Fibroblast of mammary gland (primary cell): ENCODE measurements around the gene SKAP2.

Source experiments
- DNase-seq: peaks from one replicate; pipeline ENCODE4 v3.0.0-alpha.2; 2010; ENCODE audit warnings: low read depth
- H3K4me3 ChIP-seq: 2 replicates; pipeline ENCODE4 v1.5.1; 2011; ENCODE audit warnings: low read depth, mild to moderate bottlenecking, low read length, moderate library complexity; ENCODE audit not compliant: control insufficient read depth
- TF ChIP-seq, protein P1 (sequence below): conservative IDR thresholded peaks from 2 replicates; pipeline ENCODE4 v1.5.1; 2011; ENCODE audit warnings: low read depth, low read length, inconsistent platforms; ENCODE audit not compliant: control insufficient read depth, insufficient read depth

SKAP2 gene, protein sequence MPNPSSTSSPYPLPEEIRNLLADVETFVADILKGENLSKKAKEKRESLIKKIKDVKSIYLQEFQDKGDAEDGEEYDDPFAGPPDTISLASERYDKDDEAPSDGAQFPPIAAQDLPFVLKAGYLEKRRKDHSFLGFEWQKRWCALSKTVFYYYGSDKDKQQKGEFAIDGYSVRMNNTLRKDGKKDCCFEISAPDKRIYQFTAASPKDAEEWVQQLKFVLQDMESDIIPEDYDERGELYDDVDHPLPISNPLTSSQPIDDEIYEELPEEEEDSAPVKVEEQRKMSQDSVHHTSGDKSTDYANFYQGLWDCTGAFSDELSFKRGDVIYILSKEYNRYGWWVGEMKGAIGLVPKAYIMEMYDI

DNA sequence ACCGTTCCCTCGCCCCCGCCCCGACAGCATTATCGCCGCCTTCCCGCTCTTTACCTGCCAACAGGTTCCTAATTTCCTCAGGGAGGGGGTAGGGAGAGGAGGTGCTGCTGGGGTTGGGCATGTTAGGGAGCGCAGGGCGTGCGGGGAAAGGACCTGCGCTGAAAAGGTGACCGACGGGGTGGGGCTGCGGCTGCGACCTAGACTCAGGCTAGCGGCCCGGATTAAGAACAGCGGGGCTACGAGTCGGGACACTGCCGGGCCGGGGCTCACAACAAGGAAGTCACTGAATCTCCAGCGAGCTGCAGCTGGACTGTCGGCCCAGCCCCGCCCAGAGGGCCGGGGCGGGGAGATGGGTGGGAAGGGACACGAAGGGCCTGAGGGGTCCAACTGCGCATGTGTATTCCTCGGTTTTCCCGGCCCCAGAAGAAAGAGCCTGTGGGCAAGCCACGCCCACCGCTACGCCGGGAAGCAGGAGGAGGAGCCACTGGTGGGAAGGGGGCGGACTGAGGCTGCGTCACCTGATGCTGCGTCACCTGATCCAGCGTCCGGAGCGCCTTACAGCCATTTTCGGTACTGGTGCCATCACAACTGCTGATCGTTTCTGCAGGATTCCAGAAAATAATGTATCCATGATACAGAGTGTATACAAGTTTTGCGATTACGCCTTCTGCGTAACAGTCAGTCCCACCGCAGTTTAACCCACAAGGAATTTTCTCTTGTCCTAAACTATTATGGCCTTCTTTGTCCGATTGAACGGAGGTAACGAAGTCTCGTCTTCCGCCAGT lies at the start of gene SKAP2:
SKAP2 (minus strand) TSS at position 282 of the 785 bp plus-strand sequence; CDS start at position 121, 161 bp downstream.
- peak; percentile 99 for DNase-seq
- peak within 1 kb of the TSS; percentile 95 for H3K4me3 ChIP-seq
- TF ChIP-seq, protein P1, sequence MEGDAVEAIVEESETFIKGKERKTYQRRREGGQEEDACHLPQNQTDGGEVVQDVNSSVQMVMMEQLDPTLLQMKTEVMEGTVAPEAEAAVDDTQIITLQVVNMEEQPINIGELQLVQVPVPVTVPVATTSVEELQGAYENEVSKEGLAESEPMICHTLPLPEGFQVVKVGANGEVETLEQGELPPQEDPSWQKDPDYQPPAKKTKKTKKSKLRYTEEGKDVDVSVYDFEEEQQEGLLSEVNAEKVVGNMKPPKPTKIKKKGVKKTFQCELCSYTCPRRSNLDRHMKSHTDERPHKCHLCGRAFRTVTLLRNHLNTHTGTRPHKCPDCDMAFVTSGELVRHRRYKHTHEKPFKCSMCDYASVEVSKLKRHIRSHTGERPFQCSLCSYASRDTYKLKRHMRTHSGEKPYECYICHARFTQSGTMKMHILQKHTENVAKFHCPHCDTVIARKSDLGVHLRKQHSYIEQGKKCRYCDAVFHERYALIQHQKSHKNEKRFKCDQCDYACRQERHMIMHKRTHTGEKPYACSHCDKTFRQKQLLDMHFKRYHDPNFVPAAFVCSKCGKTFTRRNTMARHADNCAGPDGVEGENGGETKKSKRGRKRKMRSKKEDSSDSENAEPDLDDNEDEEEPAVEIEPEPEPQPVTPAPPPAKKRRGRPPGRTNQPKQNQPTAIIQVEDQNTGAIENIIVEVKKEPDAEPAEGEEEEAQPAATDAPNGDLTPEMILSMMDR = no peak

DNA sequence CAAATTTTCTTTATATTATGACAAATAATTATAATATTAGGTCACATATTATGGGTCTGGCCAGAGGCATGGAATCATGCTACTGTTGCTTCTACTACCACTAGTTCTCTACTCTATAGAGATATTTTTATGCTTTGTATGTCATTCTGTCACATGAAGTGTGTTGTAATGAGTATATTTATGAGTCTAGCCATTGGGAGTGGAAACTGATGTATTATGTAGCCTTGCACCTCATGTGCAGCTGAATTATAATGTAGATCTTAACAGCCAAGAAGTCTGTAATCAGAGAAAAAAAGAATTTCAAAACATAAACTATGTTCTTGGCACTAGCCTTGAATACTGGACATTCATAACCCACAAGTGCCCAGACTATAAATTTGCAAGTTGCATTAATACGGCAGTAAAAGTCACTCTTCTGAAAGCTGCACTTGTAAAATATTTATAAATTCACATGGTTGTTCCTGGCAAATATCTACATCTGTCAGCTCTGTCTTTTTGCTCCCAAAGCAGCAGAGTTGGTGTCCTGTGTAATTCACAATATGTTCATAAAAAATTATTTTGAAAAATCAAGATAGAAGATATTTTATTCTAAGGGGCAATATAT lies 48.6 kb upstream of the SKAP2 start:
- no peak overlapping the region for H3K4me3 ChIP-seq
- TF ChIP-seq, protein P1 = no peak
- no peak for DNase-seq

DNA sequence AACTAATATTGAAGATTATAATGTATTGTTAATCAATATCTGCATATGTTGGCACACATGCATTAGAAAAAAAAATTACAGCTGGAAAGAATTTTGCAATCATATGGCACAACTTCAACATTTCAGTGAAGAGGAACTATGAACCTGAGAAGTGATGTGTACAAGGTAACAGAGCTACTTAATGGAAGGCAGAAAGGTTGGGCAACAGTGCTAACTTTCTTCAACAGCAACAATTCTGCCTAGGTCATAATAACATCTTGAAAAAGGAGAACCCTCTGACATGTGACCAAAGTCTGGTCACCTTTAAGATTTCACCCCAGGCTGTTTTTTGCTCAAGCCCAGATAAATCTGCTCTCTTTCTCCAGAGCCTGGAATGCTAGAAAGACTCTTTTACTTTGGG lies 47.9 kb upstream of the SKAP2 start:
- TF ChIP-seq, protein P1 = no peak
- peak; percentile 5 for DNase-seq
- no peak overlapping the region for H3K4me3 ChIP-seq

DNA sequence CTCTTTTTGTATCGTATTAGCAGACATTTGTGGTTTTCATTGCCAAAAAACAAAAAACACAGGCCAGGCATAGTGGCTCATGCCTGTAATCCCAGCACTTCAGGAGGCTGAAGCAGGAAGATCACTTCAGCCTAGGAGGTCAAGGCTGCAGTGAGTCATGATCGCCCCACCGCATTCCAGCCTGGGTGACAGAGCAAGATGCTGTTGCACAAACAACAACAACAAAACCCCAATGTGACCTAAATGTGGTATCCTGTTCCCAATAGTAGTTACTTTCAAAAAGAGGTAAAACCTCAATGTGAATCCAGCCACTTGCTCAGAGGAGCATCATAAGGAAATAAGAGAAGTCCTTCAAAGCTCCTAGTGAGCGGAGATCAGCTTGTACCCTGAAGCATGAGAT lies 45.8 kb upstream of the SKAP2 start:
- H3K4me3 ChIP-seq = no peak overlapping the region
- DNase-seq = peak; percentile 93
- TF ChIP-seq, protein P1 = no peak

DNA sequence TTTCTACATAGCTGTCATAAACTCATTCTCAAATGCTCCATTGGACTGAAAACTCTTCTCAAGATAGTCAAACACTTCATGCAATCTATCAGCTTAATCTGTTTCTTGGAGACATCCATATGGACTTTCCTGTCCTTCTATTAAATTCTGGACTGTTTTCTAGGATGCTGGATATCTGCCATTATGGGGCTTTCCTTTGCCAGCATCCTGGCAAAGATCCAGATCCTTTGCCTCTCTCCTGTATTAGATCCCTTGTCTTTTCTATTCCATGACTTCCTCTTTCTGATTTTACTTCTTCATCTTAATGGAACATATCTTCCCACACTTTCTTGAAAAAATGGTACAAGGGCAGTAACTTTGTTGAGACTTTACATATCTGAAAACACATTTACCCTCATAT lies 35.9 kb upstream of the SKAP2 start:
- H3K4me3 ChIP-seq = no peak overlapping the region
- TF ChIP-seq, protein P1 = no peak
- no peak for DNase-seq

DNA sequence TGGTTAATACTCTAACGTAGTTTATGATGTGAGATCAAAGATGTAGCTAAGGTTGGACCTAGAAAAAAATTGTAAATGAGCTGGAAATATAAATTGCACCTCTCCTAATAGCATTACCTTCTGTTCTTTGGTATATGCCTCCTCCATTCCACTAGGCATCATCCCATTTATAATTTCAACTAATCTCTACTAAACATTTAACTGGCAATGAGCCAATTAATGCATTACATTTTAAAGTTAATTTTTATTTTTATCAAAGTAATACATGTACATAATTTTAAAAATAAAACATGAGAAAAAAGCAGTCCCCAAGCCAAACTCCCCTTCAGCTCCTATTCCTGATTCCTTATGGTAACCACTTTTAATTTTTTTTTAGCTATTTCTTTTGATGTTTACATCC lies 35.1 kb upstream of the SKAP2 start:
- TF ChIP-seq, protein P1 = no peak
- no peak overlapping the region for H3K4me3 ChIP-seq
- DNase-seq = no peak
